HCT116 (cell line): ENCODE data around the gene EGLN3. TPM values are rescaled to one million over a fixed set of nuclear protein-coding genes. Genes with fewer than 3 reads are reported as not detected.

ENCODE experiments used
- ATAC-seq: fragments of 200-7000 bp; cut with Tn5 transposase; 2 replicates; pipeline ENCODE4 v1.9.1; 2020; ENCODE audit warnings: mild to moderate bottlenecking, moderate library complexity
- BruUV-seq: library from RNA; stranded (reverse); fragments of 400-500 nt; replicated peaks from 2 replicates; lab custom pipeline; 2021; lab: Mats Ljungman, UMichigan
- CTCF ChIA-PET: fragments of 300-600 bp; sonication (Branson Sonifier 250); formaldehyde crosslinking; loops from one replicate; lab custom pipeline; 2021; ENCODE audit warnings: antibody characterized with exemption; lab: Charles Lee
- POLR2A ChIA-PET: fragments of 300-600, 350-600 bp; sonication (Branson Sonifier 250); formaldehyde crosslinking; loops from one replicate; lab custom pipeline; 2021; ENCODE audit warnings: antibody characterized with exemption; lab: Charles Lee
- RAD21 ChIA-PET, 2 experiments: fragments of 300-600 bp; sonication (Branson Sonifier 250); formaldehyde crosslinking; loops; one replicate each; lab custom pipeline; 2023; ENCODE audit warnings: low total read pairs in 2 of 2; ENCODE audit not compliant: uncharacterized antibody in 2 of 2, unreplicated experiment in 2 of 2, low non-redundant PET in 1 of 2; lab: Charles Lee
- DNase-seq: peaks from one replicate; pipeline ENCODE4 v3.0.0-alpha.2; 2010; ENCODE audit warnings: low read depth, low spot score
- H2AFZ ChIP-seq: fragments of 200-600 bp; shearing (Covaris generic), sonication (generic); 2 replicates; pipeline ENCODE4 v1.6.1; 2017; ENCODE audit warnings: low read depth, mixed run types, mixed read lengths, antibody characterized with exemption, low read length; ENCODE audit not compliant: poor library complexity, severe bottlenecking
- H3K27ac ChIP-seq: 2 replicates; pipeline ENCODE4 v1.5.1; 2012; ENCODE audit warnings: low read depth, low read length
- H3K27me3 ChIP-seq: fragments of 200-600 bp; sonication (generic); 2 replicates; pipeline ENCODE4 v1.6.1; 2016; ENCODE audit warnings: mixed run types, low read length, mixed read lengths; ENCODE audit not compliant: insufficient read depth
- H3K36me3 ChIP-seq, 2 experiments: fragments of 200-500 bp in 1 of 2; fragments of 200-600 bp in 1 of 2; sonication (Bioruptor generic) in 1 of 2; sonication (generic) in 1 of 2; 2 replicates each; pipeline versions ENCODE4 v1.5.1 to v1.6.1; 2014 to 2016; ENCODE audit warnings: low read length in 2 of 2, inconsistent platforms in 1 of 2, mixed read lengths in 1 of 2, mixed run types in 1 of 2; ENCODE audit not compliant: insufficient read depth in 2 of 2, control insufficient read depth in 1 of 2
- H3K4me1 ChIP-seq, 2 experiments: fragments of 200-600 bp in 1 of 2; sonication (generic) in 1 of 2; 2 replicates each; pipeline versions ENCODE4 v1.5.1 to v1.6.1; 2012 to 2017; ENCODE audit warnings: low read length in 2 of 2, inconsistent platforms in 1 of 2, mild to moderate bottlenecking in 1 of 2, mixed read lengths in 1 of 2, mixed run types in 1 of 2, moderate library complexity in 1 of 2; ENCODE audit not compliant: insufficient read depth in 2 of 2, control insufficient read depth in 1 of 2
- H3K4me2 ChIP-seq: fragments of 200-600 bp; sonication (generic); 2 replicates; pipeline ENCODE4 v1.6.1; 2017; ENCODE audit warnings: mixed run types, low read length, mixed read lengths
- H3K4me3 ChIP-seq, 2 experiments: fragments of 200-600 bp in 1 of 2; sonication (generic) in 1 of 2; replicated peaks in 1 of 2; 2 replicates each; pipeline ENCODE4 v1.5.1; 2011 to 2016; ENCODE audit warnings: low read length in 2 of 2, control low read depth in 1 of 2, low read depth in 1 of 2, mild to moderate bottlenecking in 1 of 2, mixed read lengths in 1 of 2, mixed run types in 1 of 2
- H3K79me2 ChIP-seq: fragments of 200-600 bp; sonication (generic); 2 replicates; pipeline ENCODE4 v1.6.1; 2017; ENCODE audit warnings: mild to moderate bottlenecking, mixed run types, low read length, moderate library complexity, mixed read lengths; ENCODE audit not compliant: insufficient read depth
- H3K9ac ChIP-seq: fragments of 200-600 bp; sonication (generic); 2 replicates; pipeline ENCODE4 v1.6.1; 2016; ENCODE audit warnings: low read length, mixed read lengths
- H3K9me2 ChIP-seq: fragments of 200-600 bp; sonication (generic), shearing (Covaris generic); 2 replicates; pipeline ENCODE4 v1.6.1; 2017; ENCODE audit warnings: mixed run types, mild to moderate bottlenecking, moderate library complexity; ENCODE audit not compliant: insufficient read depth
- H3K9me3 ChIP-seq, 2 experiments: fragments of 200-500 bp in 1 of 2; fragments of 200-600 bp in 1 of 2; sonication (Bioruptor generic) in 1 of 2; sonication (generic) in 1 of 2; 2 replicates each; pipeline ENCODE4 v1.6.1; 2014 to 2017; ENCODE audit warnings: low read length in 2 of 2, mixed read lengths in 2 of 2, inconsistent platforms in 1 of 2, low read depth in 1 of 2, mild to moderate bottlenecking in 1 of 2, mixed run types in 1 of 2, moderate library complexity in 1 of 2; ENCODE audit not compliant: control insufficient read depth in 1 of 2, insufficient read depth in 1 of 2
- H4K20me1 ChIP-seq: fragments of 200-600 bp; sonication (generic), shearing (Covaris generic); 2 replicates; pipeline ENCODE4 v1.6.1; 2017; ENCODE audit warnings: mixed run types, mild to moderate bottlenecking, moderate library complexity; ENCODE audit not compliant: insufficient read depth
- ATF3 ChIP-seq: IDR thresholded peaks from 2 replicates; pipeline ENCODE4 v1.6.1; 2012
- CBX3 ChIP-seq: IDR thresholded peaks from 2 replicates; pipeline ENCODE4 v1.6.1; 2012; ENCODE audit warnings: low read depth
- CEBPB ChIP-seq: IDR thresholded peaks from 2 replicates; pipeline ENCODE4 v1.6.1; 2012; ENCODE audit warnings: low read depth
- CTCF ChIP-seq, 3 experiments: fragments of 200-600 bp in 1 of 3; sonication (generic) in 1 of 3; IDR thresholded peaks in 2 of 3; conservative IDR thresholded peaks in 1 of 3; 2 replicates each; pipeline ENCODE4 v1.5.1; 2012 to 2017; ENCODE audit warnings: low read depth in 2 of 3, low read length in 2 of 3, antibody characterized with exemption in 1 of 3, borderline replicate concordance in 1 of 3, control low read depth in 1 of 3, mild to moderate bottlenecking in 1 of 3, mixed read lengths in 1 of 3, mixed run types in 1 of 3, moderate library complexity in 1 of 3; ENCODE audit not compliant: insufficient read depth in 1 of 3
- ELF1 ChIP-seq: IDR thresholded peaks from 2 replicates; pipeline ENCODE4 v1.6.1; 2012; ENCODE audit warnings: low read depth, borderline replicate concordance
- EZH2 ChIP-seq: fragments of 200-600 bp; sonication (generic); IDR thresholded peaks from 2 replicates; pipeline ENCODE4 v1.6.1; 2017; ENCODE audit warnings: antibody characterized with exemption, mixed run types
- EZH2phosphoT487 ChIP-seq: fragments of 200-600 bp; IDR thresholded peaks from 2 replicates; pipeline ENCODE4 v1.6.1; 2018; ENCODE audit warnings: antibody characterized with exemption, borderline replicate concordance
- JUND ChIP-seq: IDR thresholded peaks from 2 replicates; pipeline ENCODE4 v1.6.1; 2012
- MAX ChIP-seq: IDR thresholded peaks from 2 replicates; pipeline ENCODE4 v1.6.1; 2012
- POLR2A ChIP-seq: IDR thresholded peaks from 2 replicates; pipeline ENCODE4 v1.7.0; 2011; ENCODE audit warnings: borderline replicate concordance; ENCODE audit not compliant: insufficient read depth, insufficient read length; ENCODE audit errors: extremely low read depth
- RAD21 ChIP-seq: IDR thresholded peaks from 2 replicates; pipeline ENCODE4 v1.6.1; 2012; ENCODE audit warnings: low read depth, mild to moderate bottlenecking
- REST ChIP-seq: IDR thresholded peaks from 2 replicates; pipeline ENCODE4 v1.6.1; 2012; ENCODE audit warnings: low read depth
- SIN3A ChIP-seq: IDR thresholded peaks from 2 replicates; pipeline ENCODE4 v1.6.1; 2012; ENCODE audit warnings: low read depth
- SP1 ChIP-seq: IDR thresholded peaks from 2 replicates; pipeline ENCODE4 v1.6.1; 2012; ENCODE audit warnings: low read depth
- TCF7L2 ChIP-seq: IDR thresholded peaks from 2 replicates; pipeline ENCODE4 v1.7.0; 2011; ENCODE audit warnings: borderline replicate concordance, inconsistent platforms; ENCODE audit not compliant: insufficient read depth, insufficient read length; ENCODE audit errors: extremely low read depth
- YY1 ChIP-seq: IDR thresholded peaks from 2 replicates; pipeline ENCODE4 v1.6.1; 2011; ENCODE audit warnings: low read length, low read depth, moderate library complexity, mild to moderate bottlenecking; ENCODE audit not compliant: insufficient replicate concordance; ENCODE audit errors: extremely low read depth
- ZBTB33 ChIP-seq: IDR thresholded peaks from 2 replicates; pipeline ENCODE4 v1.6.1; 2011; ENCODE audit warnings: mild to moderate bottlenecking, low read length, moderate library complexity; ENCODE audit not compliant: insufficient replicate concordance; ENCODE audit errors: extremely low read depth
- ZFX ChIP-seq: fragments of 450-650 bp; IDR thresholded peaks from 2 replicates; pipeline ENCODE4 v1.6.1; 2017
- ZNF274 ChIP-seq: fragments of 200-500 bp; sonication (Bioruptor generic); IDR thresholded peaks from 2 replicates; pipeline ENCODE4 v1.6.1; 2014; ENCODE audit warnings: mild to moderate bottlenecking, low read depth, low read length, inconsistent platforms
- intact Hi-C: fragments of 100-400 bp; cut with micrococcal nuclease; formaldehyde crosslinking; loops from 2 replicates; pipeline ENCODE4 v1.10.0; 2022
- total RNA-seq: library from RNA; stranded (reverse); gene quantifications from one replicate; pipeline ENCODE4 v1.2.1, GENCODE V29; 2021; ENCODE audit not compliant: unreplicated experiment

Gene EGLN3
- total RNA-seq, 1 experiment from 2014 or later: 13.6 TPM

GRCh38 chr14:33932576-33933345 lies 18.1 kb downstream of the EGLN3 start:
- Histone ChIP-seq H3K4me2 (no peak overlapping the region), H2AFZ (no peak overlapping the region), H3K79me2 (no peaks in the 10 kb centered on the region), H3K4me3 (no peak overlapping the region), H3K9me3 (no peaks in the 10 kb centered on the region), H3K9ac (no peak overlapping the region), H3K27me3 (no peaks in the 10 kb centered on the region), H4K20me1 (no peaks in the 10 kb centered on the region), H3K36me3 (no peaks in the 10 kb centered on the region), H3K27ac (no peak overlapping the region), H3K4me1 (peaks cover 0 to 7% of the 10 kb centered on the region in 2 experiments; a peak in 3 of 4 replicates), H3K9me2 (no peaks in the 10 kb centered on the region)
- no peak for DNase-seq
- RAD21 ChIA-PET: no interaction called here
- POLR2A ChIA-PET: no interaction called here
- CTCF ChIA-PET: no interaction called here
- intact Hi-C loops: no loop called here
- no peak for ATAC-seq
- TF ChIP-seq ELF1 (no peak), SP1 (no peak), YY1 (no peak), CEBPB (no peak), POLR2A (no peak), REST (no peak), SIN3A (no peak), MAX (no peak), CBX3 (no peak), CTCF (IDR thresholded peaks at IDR 0.05 in 2 of 3, conservative IDR thresholded peaks at IDR 0.05 in 1 of 3; ENCODE audit: borderline replicate concordance in 1 of 3, insufficient read depth in 1 of 3, low read depth in 2 of 3, low read length in 2 of 3) (no peak), ZBTB33 (no peak), JUND (no peak), TCF7L2 (no peak), ZNF274 (no peak), ATF3 (no peak), ZFX (no peak), RAD21 (no peak), EZH2phosphoT487 (no peak), EZH2 (no peak)
- BruUV-seq: no TSS peak
